Stimulated activated memory B cell treated with anti-CD40 and anti-IgM and Interleukin-4, amounts not matched to agents 10 μg/mL and 1 μg/mL and 100 μg/mL, for 72 hours (primary cell): Measurements from ENCODE around the gene RAB28.

Experiments
- ATAC-seq: fragments of 150-1000 bp; cut with Tn5 transposase; 2 replicates; pipeline ENCODE4 v1.10.0; 2021
- H3K27ac Mint-ChIP-seq: one replicate; pipeline ENCODE4 v1.8.0; 2022; ENCODE audit warnings: mild to moderate bottlenecking, mixed read lengths
- H3K27me3 Mint-ChIP-seq: one replicate; pipeline ENCODE4 v1.8.0; 2022; ENCODE audit warnings: mixed read lengths
- H3K36me3 Mint-ChIP-seq: one replicate; pipeline ENCODE4 v1.8.0; 2022; ENCODE audit warnings: mixed read lengths
- H3K4me1 Mint-ChIP-seq: one replicate; pipeline ENCODE4 v1.8.0; 2022; ENCODE audit warnings: mixed read lengths
- H3K4me3 Mint-ChIP-seq: one replicate; pipeline ENCODE4 v1.8.0; 2022; ENCODE audit warnings: mild to moderate bottlenecking, moderate library complexity, mixed read lengths
- H3K9me3 Mint-ChIP-seq: one replicate; pipeline ENCODE4 v1.8.0; 2022; ENCODE audit warnings: mixed read lengths

Gene RAB28

DNA sequence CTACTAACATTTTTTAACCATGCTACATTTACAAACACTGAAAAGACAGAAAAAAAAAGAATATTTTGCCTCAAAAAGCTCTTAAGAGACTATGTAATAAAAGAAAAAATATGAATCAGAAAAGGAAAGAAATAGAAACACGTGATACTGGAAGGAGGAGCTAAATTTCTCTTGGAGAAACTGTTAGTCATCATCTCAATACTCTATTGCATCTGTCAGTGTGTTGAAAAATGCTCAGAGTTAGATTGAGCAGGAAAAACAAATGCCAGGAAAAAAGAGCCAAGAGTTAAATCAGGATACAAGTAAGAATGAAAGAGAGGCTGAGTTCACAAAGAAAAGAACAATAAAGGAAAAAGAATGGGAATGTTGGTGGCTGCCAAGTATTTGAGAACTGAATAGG is 2.6 kb downstream of the RAB28 start:
- ATAC-seq = no peak
- H3K9me3 Mint-ChIP-seq = no peaks in the 10 kb centered on the region
- H3K27ac Mint-ChIP-seq = no peak overlapping the region
- no peak overlapping the region for H3K4me3 Mint-ChIP-seq
- no peaks in the 10 kb centered on the region for H3K27me3 Mint-ChIP-seq
- H3K4me1 Mint-ChIP-seq = peaks cover 24% of the 10 kb centered on the region
- no peaks in the 10 kb centered on the region for H3K36me3 Mint-ChIP-seq

DNA sequence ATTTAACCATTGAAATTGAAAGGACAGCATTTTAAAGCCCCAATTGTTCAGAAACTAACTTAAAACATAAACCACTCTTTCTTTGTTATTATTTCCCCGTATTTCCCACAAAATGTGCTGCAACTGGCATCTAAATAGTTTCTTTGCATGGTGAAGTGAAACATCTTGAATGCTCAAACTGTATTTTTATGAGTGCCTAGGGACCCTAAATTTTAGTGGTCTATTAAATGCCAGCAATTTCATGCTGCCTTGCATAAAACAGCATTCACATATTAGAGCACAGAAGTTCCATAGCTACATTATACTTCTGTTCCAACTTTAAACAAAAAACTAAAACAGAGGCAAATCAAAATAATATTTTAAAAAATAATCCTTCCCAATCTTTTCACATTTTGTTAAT is 5.4 kb downstream of the RAB28 start:
- no peak overlapping the region for H3K4me3 Mint-ChIP-seq
- H3K9me3 Mint-ChIP-seq = no peaks in the 10 kb centered on the region
- no peaks in the 10 kb centered on the region for H3K27me3 Mint-ChIP-seq
- H3K36me3 Mint-ChIP-seq = no peaks in the 10 kb centered on the region
- ATAC-seq = no peak
- H3K4me1 Mint-ChIP-seq = peaks cover 18% of the 10 kb centered on the region
- no peak overlapping the region for H3K27ac Mint-ChIP-seq

DNA sequence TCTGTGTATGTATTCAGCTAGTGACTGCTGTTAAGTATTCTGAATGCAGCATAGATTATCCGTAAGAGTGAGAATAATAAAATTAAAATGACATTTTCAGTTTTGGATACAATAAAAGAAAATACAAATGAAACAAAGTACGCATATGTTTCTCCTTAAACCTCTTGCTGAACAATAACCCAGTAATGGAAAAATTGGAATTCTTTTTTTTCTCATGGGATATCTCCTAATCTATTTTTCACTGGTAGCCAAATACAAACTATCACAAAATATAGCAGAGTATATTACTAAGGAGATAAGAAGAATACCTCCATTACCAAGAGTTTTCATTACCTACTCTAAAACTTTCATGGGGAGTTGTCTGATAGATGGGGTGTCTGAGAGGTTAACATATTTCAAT is 6.0 kb downstream of the RAB28 start:
- Mint-ChIP-seq H3K4me3 (no peak overlapping the region), H3K9me3 (no peaks in the 10 kb centered on the region), H3K27me3 (no peaks in the 10 kb centered on the region), H3K27ac (no peak overlapping the region), H3K4me1 (peaks cover 14% of the 10 kb centered on the region), H3K36me3 (no peaks in the 10 kb centered on the region)
- ATAC-seq = no peak

DNA sequence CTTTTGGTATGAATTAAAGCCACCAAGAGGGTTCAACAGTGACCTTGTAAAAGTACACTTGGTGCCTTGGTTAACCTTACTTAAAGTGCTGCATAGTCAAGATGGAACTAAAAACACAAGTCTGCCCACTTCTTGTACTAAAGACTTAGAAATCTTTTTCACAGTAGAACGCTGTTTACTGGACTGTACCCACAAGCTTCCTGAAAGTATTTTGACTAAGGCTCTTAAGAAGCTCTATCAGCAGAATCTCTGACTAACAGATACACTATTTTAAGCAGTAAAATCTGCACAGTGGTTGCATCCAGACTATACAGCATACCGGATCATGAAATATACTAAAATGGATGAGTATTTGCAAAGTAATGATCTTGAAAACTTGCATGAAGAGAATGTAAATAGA is 7.2 kb downstream of the RAB28 start:
- H3K36me3 Mint-ChIP-seq = no peaks in the 10 kb centered on the region
- ATAC-seq = no peak
- H3K4me1 Mint-ChIP-seq = peaks cover 6% of the 10 kb centered on the region
- H3K27ac Mint-ChIP-seq = no peak overlapping the region
- no peaks in the 10 kb centered on the region for H3K27me3 Mint-ChIP-seq
- no peak overlapping the region for H3K4me3 Mint-ChIP-seq
- no peaks in the 10 kb centered on the region for H3K9me3 Mint-ChIP-seq

DNA sequence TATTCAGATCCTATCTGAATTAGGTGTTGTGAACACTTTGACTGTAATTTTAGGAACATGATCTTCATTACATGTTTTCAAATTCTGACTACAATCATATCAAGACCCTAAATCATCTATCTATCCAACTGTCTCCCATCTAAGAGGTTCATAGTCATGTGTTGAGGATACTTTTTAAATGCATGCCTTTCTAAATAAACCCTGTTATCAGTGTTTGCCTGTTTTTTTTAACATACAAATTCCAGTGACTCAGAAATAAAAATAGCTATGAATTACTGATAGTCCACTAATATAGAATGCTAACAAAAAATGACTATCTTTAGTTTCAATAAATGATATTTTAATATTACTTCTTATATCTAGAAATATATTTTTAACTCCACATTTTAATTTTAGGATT is 8.0 kb downstream of the RAB28 start:
- Mint-ChIP-seq H3K9me3 (no peaks in the 10 kb centered on the region), H3K4me1 (no peaks in the 10 kb centered on the region), H3K27ac (no peak overlapping the region), H3K4me3 (no peak overlapping the region), H3K27me3 (no peaks in the 10 kb centered on the region), H3K36me3 (no peaks in the 10 kb centered on the region)
- ATAC-seq = no peak

DNA sequence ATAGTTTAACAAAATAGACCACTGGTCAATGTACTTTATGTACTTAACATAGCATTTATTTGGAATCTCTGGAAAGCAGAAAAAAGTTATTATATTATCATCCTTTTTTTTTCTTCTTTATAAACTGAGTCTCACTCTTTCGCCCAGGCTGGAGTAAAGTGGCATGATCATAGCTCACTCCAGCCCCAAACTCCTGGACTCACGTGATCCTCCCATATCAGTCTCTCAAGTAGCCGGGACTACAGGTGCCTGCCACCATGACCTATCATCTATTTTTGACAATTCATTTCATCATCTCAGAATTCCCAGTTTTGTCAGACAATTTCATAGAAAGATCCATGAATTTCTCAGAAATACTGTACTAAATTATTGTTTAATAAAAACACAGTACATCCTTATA is 12.7 kb downstream of the RAB28 start:
- Mint-ChIP-seq H3K36me3 (peaks cover 11% of the 10 kb centered on the region), H3K27ac (no peak overlapping the region), H3K4me1 (peaks cover 10% of the 10 kb centered on the region), H3K4me3 (no peak overlapping the region), H3K27me3 (no peaks in the 10 kb centered on the region), H3K9me3 (no peaks in the 10 kb centered on the region)
- ATAC-seq = no peak

DNA sequence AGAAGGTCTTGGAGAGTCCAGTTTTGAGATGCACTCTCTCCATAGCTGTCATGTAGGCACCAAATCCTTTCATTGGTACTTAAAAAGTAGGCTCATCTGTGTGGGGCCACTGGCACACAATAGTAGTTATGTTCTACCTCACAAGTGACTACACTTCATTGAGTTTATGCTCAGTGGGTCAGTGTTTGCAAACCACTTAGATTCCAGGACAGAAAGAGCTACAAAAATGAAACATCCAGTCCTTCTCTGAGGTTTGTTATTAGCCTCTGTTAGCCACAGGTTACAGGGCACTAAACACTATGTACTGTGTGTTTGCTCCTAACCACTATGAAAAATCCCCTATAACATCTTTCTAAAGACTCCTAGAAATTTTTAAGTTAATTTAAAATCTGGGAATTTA is 13.8 kb downstream of the RAB28 start:
- peaks cover 21% of the 10 kb centered on the region for H3K36me3 Mint-ChIP-seq
- H3K9me3 Mint-ChIP-seq = peaks cover 3% of the 10 kb centered on the region
- peaks cover 21% of the 10 kb centered on the region for H3K4me1 Mint-ChIP-seq
- H3K27me3 Mint-ChIP-seq = no peaks in the 10 kb centered on the region
- no peak for ATAC-seq
- H3K27ac Mint-ChIP-seq = no peak overlapping the region
- no peak overlapping the region for H3K4me3 Mint-ChIP-seq

DNA sequence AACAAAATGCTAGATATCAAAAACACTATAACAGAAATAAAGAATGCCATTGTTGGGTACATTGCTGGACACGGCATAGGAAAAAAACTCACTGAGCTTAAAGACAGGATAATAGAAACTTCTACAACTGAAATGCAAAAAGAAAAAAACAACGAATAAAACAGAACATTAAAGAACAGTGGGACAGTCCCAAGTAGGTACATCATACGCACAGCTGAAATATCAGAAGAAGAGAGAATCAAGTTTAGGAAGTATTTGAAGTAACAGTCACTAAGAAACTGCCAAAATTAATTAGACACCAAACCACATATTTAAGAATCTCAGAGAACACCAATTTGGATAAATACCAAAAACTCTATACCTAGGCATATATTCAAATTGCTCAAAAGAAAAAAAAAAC is 19.2 kb downstream of the RAB28 start:
- ATAC-seq = no peak
- H3K27ac Mint-ChIP-seq = no peak overlapping the region
- no peak overlapping the region for H3K4me3 Mint-ChIP-seq
- peaks cover 30% of the 10 kb centered on the region for H3K4me1 Mint-ChIP-seq
- H3K27me3 Mint-ChIP-seq = no peaks in the 10 kb centered on the region
- H3K36me3 Mint-ChIP-seq = peaks cover 41% of the 10 kb centered on the region
- H3K9me3 Mint-ChIP-seq = peaks cover 3% of the 10 kb centered on the region

DNA sequence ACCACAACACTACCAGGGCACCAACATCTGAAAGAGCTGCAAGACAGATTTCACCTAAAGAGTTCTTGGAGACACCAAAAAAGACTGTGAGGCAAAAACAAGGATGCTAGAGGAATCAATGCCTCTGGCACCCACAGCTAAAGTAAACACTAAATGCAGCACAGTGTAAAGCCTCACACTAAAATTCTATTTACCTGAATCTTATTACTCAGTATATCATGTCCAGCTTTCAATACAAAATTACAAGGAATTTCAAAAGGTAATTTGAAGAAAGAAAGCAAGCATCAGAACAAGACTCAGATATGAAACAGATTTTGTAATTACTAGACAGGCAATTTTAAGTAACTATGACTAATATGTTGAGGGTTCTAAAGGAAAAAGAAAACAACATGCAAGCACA is 19.6 kb downstream of the RAB28 start:
- H3K36me3 Mint-ChIP-seq = peaks cover 45% of the 10 kb centered on the region
- ATAC-seq = no peak
- H3K4me1 Mint-ChIP-seq = peaks cover 30% of the 10 kb centered on the region
- H3K4me3 Mint-ChIP-seq = no peak overlapping the region
- no peak overlapping the region for H3K27ac Mint-ChIP-seq
- H3K9me3 Mint-ChIP-seq = peaks cover 3% of the 10 kb centered on the region
- H3K27me3 Mint-ChIP-seq = no peaks in the 10 kb centered on the region

DNA sequence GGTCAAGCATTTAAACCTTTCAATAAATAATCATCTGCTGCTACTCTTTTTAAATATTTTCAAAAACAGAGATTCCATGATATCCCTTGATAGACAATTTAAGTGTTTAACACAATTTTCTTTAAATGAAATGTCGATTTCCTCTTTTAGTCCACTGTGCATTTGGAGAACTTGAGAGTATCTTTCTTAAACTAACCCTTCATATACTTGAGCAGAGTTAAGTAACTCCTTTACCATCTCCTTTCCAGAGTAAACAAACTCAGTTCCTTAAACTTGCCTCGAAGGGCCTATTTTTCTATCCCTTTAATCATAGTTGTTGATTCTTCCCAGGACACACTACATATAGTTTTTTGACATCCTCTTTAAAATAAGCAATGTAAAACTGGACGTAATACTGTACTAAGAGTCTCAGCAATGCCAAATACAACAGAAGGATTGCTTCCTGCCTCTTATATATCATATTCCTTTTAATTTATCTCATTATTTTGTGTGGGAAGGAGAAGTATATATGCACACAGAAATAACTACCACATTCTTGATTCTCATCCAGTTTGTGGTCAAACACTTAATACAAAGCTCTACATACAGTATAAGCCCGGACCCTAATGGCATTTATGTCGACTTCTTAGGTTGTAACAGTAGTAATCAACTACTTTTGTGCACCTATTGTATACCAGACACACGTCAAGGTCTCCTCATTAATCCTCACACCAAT is 22.8 kb downstream of the RAB28 start:
- H3K4me1 Mint-ChIP-seq = peaks cover 19% of the 10 kb centered on the region
- H3K4me3 Mint-ChIP-seq = no peak overlapping the region
- no peak for ATAC-seq
- H3K27ac Mint-ChIP-seq = no peak overlapping the region
- peaks cover 3% of the 10 kb centered on the region for H3K9me3 Mint-ChIP-seq
- H3K36me3 Mint-ChIP-seq = peaks cover 57% of the 10 kb centered on the region
- no peaks in the 10 kb centered on the region for H3K27me3 Mint-ChIP-seq

DNA sequence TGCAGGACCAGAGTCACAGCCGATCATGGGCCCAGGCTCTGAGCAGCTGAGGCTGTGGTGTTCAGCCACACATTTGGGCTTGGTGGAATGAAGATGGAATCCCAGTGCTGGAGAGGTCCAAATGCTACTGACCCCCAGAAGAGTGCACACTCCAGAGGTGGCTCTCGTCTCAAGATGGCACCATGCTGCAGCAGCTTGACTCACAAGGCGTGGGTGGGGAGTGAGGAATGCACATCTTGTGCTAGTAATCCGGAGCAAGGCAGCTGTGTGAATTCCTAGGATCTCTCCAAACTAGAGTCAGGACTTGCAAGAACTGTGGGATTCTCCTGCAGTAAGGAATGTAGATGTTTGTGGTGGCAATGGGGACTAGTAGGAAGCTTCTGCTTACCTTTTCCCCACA is 28.7 kb downstream of the RAB28 start:
- no peak for ATAC-seq
- peaks cover 57% of the 10 kb centered on the region for H3K36me3 Mint-ChIP-seq
- H3K9me3 Mint-ChIP-seq = peaks cover 4% of the 10 kb centered on the region
- no peak overlapping the region for H3K4me3 Mint-ChIP-seq
- H3K27ac Mint-ChIP-seq = no peak overlapping the region
- H3K27me3 Mint-ChIP-seq = no peaks in the 10 kb centered on the region
- peaks cover 31% of the 10 kb centered on the region for H3K4me1 Mint-ChIP-seq

DNA sequence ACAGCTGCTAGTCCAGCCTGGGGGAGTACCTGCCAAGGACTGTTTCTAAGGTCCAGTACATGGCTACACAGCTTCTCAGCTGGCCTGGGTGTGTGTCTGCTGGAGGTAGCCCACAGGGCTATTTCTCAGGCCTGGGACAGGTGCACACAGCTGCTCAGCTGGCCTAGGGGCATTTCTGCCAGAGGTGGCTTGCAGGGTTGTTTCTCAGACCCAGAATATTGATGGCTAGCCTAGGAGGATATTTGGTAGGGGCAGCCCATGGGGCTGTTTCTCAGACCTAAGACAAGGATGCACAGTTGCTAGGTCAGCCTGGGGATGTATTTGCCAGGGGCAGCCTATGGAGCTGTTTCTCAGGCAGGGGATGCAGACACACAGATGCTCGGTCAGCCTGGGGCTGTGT is 29.4 kb downstream of the RAB28 start:
- peaks cover 31% of the 10 kb centered on the region for H3K4me1 Mint-ChIP-seq
- H3K36me3 Mint-ChIP-seq = peaks cover 51% of the 10 kb centered on the region
- no peaks in the 10 kb centered on the region for H3K27me3 Mint-ChIP-seq
- H3K9me3 Mint-ChIP-seq = peaks cover 4% of the 10 kb centered on the region
- H3K4me3 Mint-ChIP-seq = no peak overlapping the region
- no peak for ATAC-seq
- H3K27ac Mint-ChIP-seq = no peak overlapping the region

DNA sequence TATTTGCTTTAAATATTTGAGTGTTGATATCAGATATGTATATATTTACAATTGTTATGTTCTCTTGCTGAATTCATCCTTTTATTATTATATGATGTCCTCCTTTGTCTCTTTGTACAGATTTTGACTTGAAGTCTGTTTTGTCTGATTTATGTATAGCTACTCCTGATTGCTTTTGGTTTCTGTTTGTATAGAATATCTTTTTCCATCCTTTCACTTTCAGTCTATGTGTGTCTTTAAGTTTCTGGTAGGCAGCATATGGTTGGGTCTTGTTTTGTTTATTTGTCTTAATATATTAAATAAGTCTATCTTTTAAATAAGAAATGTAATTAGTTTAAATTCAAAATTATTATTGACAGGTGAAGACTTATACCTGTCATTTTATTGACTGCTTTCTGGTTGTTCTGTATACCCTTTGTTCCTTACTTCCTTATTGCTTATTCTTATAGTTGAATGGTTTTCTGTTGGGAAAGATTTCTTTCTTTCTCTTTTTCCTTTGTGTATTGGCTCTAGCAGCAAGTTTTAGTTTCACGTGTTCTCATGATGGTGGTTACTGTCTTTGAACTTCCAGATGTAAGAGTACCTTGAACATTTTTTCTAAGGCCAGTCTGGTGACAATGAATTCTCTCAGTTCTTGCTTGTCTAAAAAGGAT is 31.1 kb downstream of the RAB28 start:
- Mint-ChIP-seq H3K27ac (no peak overlapping the region), H3K4me1 (peaks cover 31% of the 10 kb centered on the region), H3K27me3 (no peaks in the 10 kb centered on the region), H3K4me3 (no peak overlapping the region), H3K36me3 (peaks cover 36% of the 10 kb centered on the region), H3K9me3 (peaks cover 4% of the 10 kb centered on the region)
- no peak for ATAC-seq

DNA sequence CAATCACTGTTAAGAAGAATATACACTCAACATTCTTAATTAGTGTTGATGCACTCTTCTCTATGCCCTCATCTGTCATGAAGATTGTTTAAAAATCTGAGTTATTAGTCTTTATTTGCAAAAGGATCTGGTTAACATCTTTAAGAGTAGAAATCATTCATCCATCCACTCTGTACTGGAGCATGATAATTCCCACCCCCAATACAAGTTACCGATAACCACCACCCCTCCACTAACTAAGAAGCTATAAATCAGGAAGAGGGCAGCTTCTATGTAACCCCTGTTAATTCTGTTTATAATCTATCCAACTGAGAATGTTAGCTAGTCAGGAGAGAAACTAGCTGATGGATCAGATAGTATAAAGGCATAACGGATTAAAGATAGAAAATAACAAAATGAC is 34.5 kb downstream of the RAB28 start:
- no peaks in the 10 kb centered on the region for H3K27me3 Mint-ChIP-seq
- no peak overlapping the region for H3K4me3 Mint-ChIP-seq
- peaks cover 4% of the 10 kb centered on the region for H3K9me3 Mint-ChIP-seq
- peaks cover 31% of the 10 kb centered on the region for H3K4me1 Mint-ChIP-seq
- peaks cover 31% of the 10 kb centered on the region for H3K36me3 Mint-ChIP-seq
- no peak for ATAC-seq
- H3K27ac Mint-ChIP-seq = no peak overlapping the region

DNA sequence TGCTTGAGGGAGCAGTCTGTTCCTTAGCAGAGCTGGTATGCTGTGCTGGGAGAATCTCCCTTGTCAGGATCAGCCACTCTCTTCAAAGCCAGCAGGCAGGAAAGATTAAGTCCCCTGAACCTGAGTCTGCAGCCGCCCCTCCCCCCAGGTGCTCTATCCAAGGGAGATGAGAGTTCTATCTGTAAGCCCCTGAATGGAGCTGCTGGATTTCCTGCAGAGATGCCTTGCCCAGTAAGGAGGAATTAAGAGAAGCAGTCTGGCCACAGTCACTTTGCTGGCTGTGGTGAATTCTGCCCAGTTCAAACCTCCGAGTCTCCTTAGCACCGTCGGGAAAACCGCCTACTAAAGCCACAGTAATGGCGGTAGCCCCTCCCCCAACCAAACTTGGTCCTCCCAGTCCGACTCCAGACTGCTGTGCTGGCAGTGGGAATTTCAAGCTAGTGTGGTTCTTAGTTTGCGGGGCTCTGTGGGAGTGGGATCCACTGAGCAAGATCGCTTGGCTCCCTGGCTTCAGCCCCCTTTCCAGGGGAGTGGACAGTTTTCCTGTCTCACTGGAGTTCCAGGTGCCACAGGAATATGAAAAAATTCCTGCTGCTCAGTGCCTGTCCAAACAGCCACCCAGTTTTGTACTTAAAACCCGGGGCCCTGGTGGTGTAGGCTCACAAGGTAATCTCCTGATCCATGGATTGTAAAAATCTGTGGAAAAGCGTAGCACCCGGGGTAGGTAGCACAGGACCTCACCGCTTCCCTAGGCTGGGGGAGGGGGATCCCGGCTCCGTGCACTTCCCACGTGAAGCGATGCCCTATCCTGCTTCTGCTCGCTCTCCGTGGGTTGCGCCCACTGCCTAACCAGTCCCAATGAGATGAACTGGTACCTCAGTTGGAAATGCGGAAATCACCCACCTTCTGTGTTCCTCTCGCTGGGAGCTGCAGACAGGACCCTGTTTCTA is 38.0 kb downstream of the RAB28 start:
- Mint-ChIP-seq H3K4me3 (no peak overlapping the region), H3K4me1 (peaks cover 6% of the 10 kb centered on the region), H3K27ac (no peak overlapping the region), H3K27me3 (no peaks in the 10 kb centered on the region), H3K9me3 (no peaks in the 10 kb centered on the region), H3K36me3 (peaks cover 24% of the 10 kb centered on the region)
- no peak for ATAC-seq
